ENCODE data around the gene GPD1.

The GPD1 gene

DNA sequence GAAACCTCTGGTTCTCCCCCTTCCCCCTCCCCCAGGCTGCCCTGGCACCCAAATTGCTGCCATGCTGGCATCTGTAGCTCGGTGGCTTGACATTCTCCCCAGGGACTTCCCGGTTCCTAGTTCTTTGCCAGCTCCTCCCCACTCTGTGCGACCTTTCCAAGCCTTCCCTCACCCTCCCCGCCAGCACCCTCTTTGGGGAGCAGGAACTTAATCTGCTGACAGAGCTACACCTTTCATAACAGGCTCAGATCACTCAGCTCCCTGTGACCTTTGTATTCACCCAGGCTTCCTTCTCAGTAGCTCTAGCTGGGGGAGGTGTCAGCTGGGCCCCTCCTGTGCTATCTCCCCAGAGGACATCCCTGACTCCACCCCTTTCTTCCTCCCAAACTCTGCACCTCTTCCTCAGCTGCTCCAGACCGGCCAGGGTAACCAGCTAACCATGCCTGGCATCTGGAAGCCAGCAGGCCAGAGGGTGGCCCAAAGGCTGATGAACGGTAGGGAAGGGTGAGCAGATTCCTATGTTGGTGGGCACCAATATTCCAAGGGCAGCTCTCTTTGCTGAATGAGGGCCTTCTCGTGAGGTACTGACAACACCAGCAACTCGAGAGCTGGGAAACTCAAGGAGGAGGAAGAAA lies 6.4 kb downstream of the GPD1 start:
- TF ChIP-seq, protein P1, sequence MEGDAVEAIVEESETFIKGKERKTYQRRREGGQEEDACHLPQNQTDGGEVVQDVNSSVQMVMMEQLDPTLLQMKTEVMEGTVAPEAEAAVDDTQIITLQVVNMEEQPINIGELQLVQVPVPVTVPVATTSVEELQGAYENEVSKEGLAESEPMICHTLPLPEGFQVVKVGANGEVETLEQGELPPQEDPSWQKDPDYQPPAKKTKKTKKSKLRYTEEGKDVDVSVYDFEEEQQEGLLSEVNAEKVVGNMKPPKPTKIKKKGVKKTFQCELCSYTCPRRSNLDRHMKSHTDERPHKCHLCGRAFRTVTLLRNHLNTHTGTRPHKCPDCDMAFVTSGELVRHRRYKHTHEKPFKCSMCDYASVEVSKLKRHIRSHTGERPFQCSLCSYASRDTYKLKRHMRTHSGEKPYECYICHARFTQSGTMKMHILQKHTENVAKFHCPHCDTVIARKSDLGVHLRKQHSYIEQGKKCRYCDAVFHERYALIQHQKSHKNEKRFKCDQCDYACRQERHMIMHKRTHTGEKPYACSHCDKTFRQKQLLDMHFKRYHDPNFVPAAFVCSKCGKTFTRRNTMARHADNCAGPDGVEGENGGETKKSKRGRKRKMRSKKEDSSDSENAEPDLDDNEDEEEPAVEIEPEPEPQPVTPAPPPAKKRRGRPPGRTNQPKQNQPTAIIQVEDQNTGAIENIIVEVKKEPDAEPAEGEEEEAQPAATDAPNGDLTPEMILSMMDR (IDR thresholded peaks at IDR 0.05; ENCODE audit: low read depth, low read length) = no peak
- no peak for DNase-seq (ENCODE audit: low read depth, low spot score)
- no peak overlapping the region for H3K4me3 ChIP-seq (ENCODE audit: low read depth, low read length)
- in situ Hi-C loops (cut with HindIII; ENCODE audit: low sequenced_read_pairs) = no loop called here

DNA sequence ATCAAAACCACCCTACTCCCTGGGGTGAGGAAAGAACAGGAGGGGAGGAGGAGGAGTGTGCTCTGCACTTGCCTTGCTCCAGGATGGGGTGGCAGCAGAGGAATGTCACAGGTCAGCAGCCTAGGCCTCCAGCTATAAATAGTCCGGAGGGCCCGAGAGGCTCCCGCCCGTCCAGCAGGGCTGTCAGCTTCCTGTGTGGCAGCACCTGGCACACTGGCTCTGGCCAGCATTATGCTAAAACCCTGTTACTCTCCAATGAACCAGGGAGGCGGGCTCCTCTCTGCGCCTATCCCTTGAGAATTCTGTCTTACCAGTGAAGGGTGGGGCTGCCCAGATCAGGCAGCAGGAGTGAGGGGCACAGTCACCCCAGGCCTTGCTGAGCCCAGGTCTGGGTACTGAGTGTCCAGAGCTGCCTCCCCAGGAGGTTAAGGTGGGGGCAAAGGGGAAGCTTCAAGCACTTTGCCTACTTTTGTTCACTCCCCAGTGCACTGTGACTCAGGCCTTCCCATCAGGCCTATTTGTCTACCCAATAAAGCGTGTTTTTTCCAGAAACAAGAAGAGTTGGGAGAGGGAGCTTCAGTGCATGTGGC lies 7.0 kb downstream of the GPD1 start:
- TF ChIP-seq, protein P1 (IDR thresholded peaks at IDR 0.05; ENCODE audit: low read depth, low read length) = no peak
- DNase-seq (ENCODE audit: low read depth, low spot score) = no peak
- in situ Hi-C loops (cut with HindIII; ENCODE audit: low sequenced_read_pairs) = no loop called here
- H3K4me3 ChIP-seq (ENCODE audit: low read depth, low read length) = no peak overlapping the region

DNA sequence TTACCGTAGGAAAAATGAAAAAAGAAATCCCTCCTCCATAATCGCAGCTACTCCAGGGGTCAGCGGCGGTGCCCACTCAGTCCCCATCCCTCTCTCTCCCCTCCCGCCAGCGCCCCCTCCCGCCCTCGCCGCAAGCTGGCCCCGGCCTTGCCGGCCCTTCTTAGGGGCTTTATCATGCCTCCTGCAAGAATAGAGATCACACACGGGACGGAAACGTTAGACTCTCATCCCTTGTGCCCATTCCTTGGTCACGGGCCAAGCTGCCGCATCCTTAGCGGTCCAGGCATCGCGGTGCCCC lies 7.5 kb downstream of the GPD1 start:
- no peak for DNase-seq (ENCODE audit: low read depth, low spot score)
- TF ChIP-seq, protein P1 (IDR thresholded peaks at IDR 0.05; ENCODE audit: low read depth, low read length) = no peak
- H3K4me3 ChIP-seq (ENCODE audit: low read depth, low read length) = peak overlapping the region; percentile 21
- in situ Hi-C loops (cut with HindIII; ENCODE audit: low sequenced_read_pairs) = no loop called here

DNA sequence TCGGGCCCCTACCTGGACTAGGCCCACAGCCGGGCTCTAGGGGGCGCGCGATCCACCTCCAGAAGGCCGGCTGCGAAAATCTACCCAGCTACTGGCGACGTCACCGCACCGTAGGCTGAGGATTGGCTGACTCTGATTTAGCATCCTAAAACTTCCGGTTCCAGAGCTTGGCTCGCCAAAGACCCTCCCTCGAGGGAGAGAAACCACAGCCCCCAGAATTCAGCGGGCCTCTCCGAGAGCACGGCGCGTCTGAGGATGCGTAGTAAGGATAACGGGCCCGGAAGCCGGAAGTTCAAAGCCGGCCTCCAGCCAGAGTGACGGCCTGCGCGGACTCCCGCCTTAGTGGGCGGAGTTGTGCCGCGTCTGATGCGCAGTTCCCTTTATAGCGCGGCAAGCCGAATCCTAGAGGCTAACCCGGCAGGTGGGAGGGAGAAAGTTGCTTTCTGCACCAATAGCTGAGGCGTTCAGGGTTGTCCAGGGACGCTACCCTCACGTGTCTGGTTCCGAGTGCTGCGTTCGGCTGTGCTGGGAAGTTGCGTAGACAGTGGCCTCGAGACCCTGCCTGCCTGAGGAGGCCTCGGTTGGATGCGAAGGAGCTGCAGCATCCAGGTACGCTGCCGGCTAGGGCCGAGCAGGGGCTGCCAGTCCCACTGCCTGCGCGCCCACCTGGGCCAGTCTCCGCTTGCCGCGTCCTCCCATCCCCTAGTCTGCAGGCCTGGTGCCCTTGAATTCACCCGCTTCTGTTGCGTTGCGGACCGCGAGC lies 8.1 kb downstream of the GPD1 start, which contains the start of gene COX14:
Gene COX14, plus strand, starts transcription at position 544 of the 763 bp plus-strand sequence. CDS start 7,808 bp downstream, outside the sequence.
- in situ Hi-C loops (cut with HindIII; ENCODE audit: low sequenced_read_pairs) = no loop called here
- DNase-seq (ENCODE audit: low read depth, low spot score) = peak; percentile 100
- TF ChIP-seq, protein P1 (IDR thresholded peaks at IDR 0.05; ENCODE audit: low read depth, low read length) = peak; percentile 98
- peak within 1 kb of the TSS; percentile 95 for H3K4me3 ChIP-seq (ENCODE audit: low read depth, low read length)

DNA sequence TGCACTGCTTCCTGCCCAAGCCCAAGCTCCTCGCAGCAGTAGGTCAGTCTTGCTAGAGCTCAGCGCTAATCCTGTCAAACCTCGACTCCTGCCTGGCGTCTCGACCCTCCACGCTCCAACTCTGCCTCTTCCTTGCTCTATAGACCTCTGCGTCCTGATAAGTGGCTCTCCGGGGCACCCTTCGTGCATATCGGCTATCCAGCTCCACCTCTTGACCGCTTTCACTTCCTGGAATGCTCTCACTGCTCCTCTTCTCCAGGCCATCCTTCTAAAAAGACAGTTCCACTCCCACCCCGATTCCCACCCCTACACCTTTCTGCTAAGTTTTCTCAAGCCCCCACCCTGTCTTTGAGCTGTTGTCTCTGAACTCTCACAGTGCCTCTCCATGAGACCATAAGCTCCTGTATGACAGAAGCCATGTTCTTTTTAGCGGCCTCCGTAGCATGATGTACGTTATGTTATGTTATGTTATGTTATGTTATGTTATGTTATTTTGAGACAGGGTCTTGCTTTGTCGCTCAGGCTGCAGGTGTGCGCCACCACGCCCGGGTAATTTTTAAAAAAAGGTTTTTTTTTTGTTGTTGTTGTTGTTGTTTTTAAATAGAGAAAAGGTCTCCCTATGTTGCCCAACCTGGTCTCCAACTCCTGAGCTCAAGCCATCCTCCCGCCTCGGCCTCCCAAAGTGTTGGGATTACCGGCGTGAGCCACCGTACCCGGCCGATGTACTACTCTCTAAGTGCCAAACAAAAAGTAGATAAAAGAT lies 8.8 kb downstream of the GPD1 start:
- H3K4me3 ChIP-seq (ENCODE audit: low read depth, low read length) = peak overlapping the region; percentile 95
- no peak for DNase-seq (ENCODE audit: low read depth, low spot score)
- TF ChIP-seq, protein P1 (IDR thresholded peaks at IDR 0.05; ENCODE audit: low read depth, low read length) = no peak
- in situ Hi-C loops (cut with HindIII; ENCODE audit: low sequenced_read_pairs) = no loop called here

DNA sequence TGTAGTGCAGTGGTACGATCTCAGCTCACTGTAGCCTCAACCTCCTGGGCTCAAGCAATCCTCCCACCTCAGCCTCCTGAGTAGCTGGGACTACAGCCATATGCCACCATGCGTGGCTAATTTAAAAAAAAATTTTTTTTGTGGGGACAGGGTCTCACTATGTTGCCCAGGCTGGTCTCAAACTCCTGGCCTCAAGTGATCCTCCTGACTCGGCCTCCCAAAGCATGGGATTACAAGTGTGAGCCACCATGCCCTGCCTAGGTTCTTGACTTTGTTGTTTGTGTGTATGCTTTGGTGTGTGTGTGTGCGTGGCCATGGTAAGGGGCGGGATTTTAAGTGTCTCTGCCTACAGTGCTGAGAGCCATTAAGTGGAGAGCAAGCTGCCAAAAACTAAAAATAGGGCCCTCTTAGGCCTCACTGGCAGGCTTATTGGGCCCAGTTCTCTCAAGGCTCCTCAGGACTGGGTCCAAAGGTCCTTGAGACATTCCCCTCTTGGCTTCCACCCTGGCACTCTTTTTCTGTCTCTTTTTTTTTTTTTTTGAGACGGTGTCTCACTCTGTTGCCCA lies 13.3 kb downstream of the GPD1 start:
- no peak for DNase-seq (ENCODE audit: low read depth, low spot score)
- in situ Hi-C loops (cut with HindIII; ENCODE audit: low sequenced_read_pairs) = no loop called here
- H3K4me3 ChIP-seq (ENCODE audit: low read depth, low read length) = no peak overlapping the region
- TF ChIP-seq, protein P1 (IDR thresholded peaks at IDR 0.05; ENCODE audit: low read depth, low read length) = no peak
